SK-N-SH (cell line): ENCODE measurements around the gene STAB1. TPM values are rescaled to one million over a fixed set of nuclear protein-coding genes. Genes with fewer than 3 reads are reported as not detected.

Experiments
- CTCF ChIA-PET: fragments of 300-600, 350-600 bp; formaldehyde crosslinking; extraction: SDS; loops from one replicate; lab custom pipeline; 2021; lab: Yijun Ruan, JAX
- POLR2A ChIA-PET: fragments of 350-600 bp; sonication (Branson Sonifier 250); formaldehyde crosslinking; extraction: SDS; loops from one replicate; lab custom pipeline; 2020; ENCODE audit warnings: antibody characterized with exemption, inconsistent platforms; lab: Yijun Ruan, JAX
- DNase-seq: peaks from one replicate; pipeline ENCODE4 v3.0.0; 2012
- H2AFZ ChIP-seq: fragments of 200-600 bp; sonication (generic); 2 replicates; pipeline ENCODE4 v1.8.1; 2016; ENCODE audit warnings: antibody characterized with exemption, mild to moderate bottlenecking, low read depth
- H3F3A ChIP-seq: fragments of 200-600 bp; sonication (generic); replicated peaks from 2 replicates; pipeline ENCODE3; 2016; ENCODE audit warnings: antibody characterized with exemption, mild to moderate bottlenecking; ENCODE audit not compliant: insufficient read depth
- H3K27ac ChIP-seq, 2 experiments: fragments of 200-500 bp in 1 of 2; fragments of 200-600 bp in 1 of 2; sonication (Bioruptor generic) in 1 of 2; sonication (generic), shearing (Covaris generic) in 1 of 2; 2 replicates each; pipeline versions ENCODE4 v1.5.1 to v1.6.1; 2014 to 2016; ENCODE audit warnings: low read depth in 2 of 2, inconsistent platforms in 1 of 2, low read length in 1 of 2, mild to moderate bottlenecking in 1 of 2, mixed read lengths in 1 of 2
- H3K27me3 ChIP-seq: fragments of 200-600 bp; sonication (generic), shearing (Covaris generic); 2 replicates; pipeline ENCODE4 v1.6.1; 2016; ENCODE audit warnings: mixed run types; ENCODE audit not compliant: insufficient read depth
- H3K36me3 ChIP-seq, 2 experiments: fragments of 200-500 bp in 1 of 2; fragments of 200-600 bp in 1 of 2; sonication (Bioruptor generic) in 1 of 2; sonication (generic) in 1 of 2; replicated peaks in 1 of 2; 2 replicates each; pipeline versions ENCODE3 to v1.5.1; 2014 to 2016; ENCODE audit warnings: low read length in 1 of 2, mild to moderate bottlenecking in 1 of 2; ENCODE audit not compliant: insufficient read depth in 2 of 2, control insufficient read depth in 1 of 2
- H3K4me1 ChIP-seq, 2 experiments: fragments of 200-500 bp in 1 of 2; fragments of 200-600 bp in 1 of 2; sonication (Bioruptor generic) in 1 of 2; sonication (generic), shearing (Covaris generic) in 1 of 2; 2 replicates each; pipeline versions ENCODE4 v1.5.1 to v1.6.1; 2014 to 2016; ENCODE audit warnings: low read depth in 1 of 2, low read length in 1 of 2, mixed run types in 1 of 2; ENCODE audit not compliant: insufficient read depth in 2 of 2, control insufficient read depth in 1 of 2
- H3K4me2 ChIP-seq: fragments of 200-600 bp; sonication (generic), shearing (Covaris generic); 2 replicates; pipeline ENCODE4 v1.6.1; 2017; ENCODE audit warnings: mixed run types
- H3K4me3 ChIP-seq, 2 experiments: fragments of 200-500 bp in 1 of 2; fragments of 200-600 bp in 1 of 2; sonication (Bioruptor generic) in 1 of 2; sonication (generic), shearing (Covaris generic) in 1 of 2; 2 replicates each; pipeline versions ENCODE4 v1.5.1 to v1.8.1; 2014 to 2016; ENCODE audit warnings: low read depth in 2 of 2, inconsistent platforms in 1 of 2, low read length in 1 of 2, mild to moderate bottlenecking in 1 of 2, mixed read lengths in 1 of 2, moderate library complexity in 1 of 2
- H3K79me2 ChIP-seq: fragments of 200-600 bp; sonication (generic); 2 replicates; pipeline ENCODE4 v1.8.1; 2017; ENCODE audit warnings: mild to moderate bottlenecking; ENCODE audit not compliant: insufficient read depth
- H3K9ac ChIP-seq: fragments of 200-600 bp; sonication (generic); 2 replicates; pipeline ENCODE4 v1.6.1; 2017; ENCODE audit warnings: mixed run types
- H3K9me2 ChIP-seq: fragments of 200-600 bp; sonication (generic); 2 replicates; pipeline ENCODE4 v1.6.1; 2017; ENCODE audit warnings: mixed run types
- H3K9me3 ChIP-seq: fragments of 200-600 bp; sonication (generic); 2 replicates; pipeline ENCODE4 v1.6.1; 2017; ENCODE audit warnings: mixed run types, mild to moderate bottlenecking, moderate library complexity
- H4K20me1 ChIP-seq: fragments of 200-600 bp; sonication (generic); 2 replicates; pipeline ENCODE4 v1.6.1; 2017; ENCODE audit warnings: mild to moderate bottlenecking, mixed run types; ENCODE audit not compliant: insufficient read depth
- CHD2 ChIP-seq: fragments of 150-350 bp; IDR thresholded peaks from 2 replicates; pipeline ENCODE4 v1.6.1; 2018; ENCODE audit warnings: low read length; ENCODE audit not compliant: partially characterized antibody
- CTCF ChIP-seq: fragments of 200-600 bp; sonication (generic); IDR thresholded peaks from 2 replicates; pipeline ENCODE4 v1.6.1; 2017; ENCODE audit warnings: antibody characterized with exemption, mild to moderate bottlenecking, moderate library complexity
- EZH2phosphoT487 ChIP-seq: fragments of 200-600 bp; sonication (generic); IDR thresholded peaks from 2 replicates; pipeline ENCODE4 v1.6.1; 2017; ENCODE audit warnings: low read depth, mixed run types, mild to moderate bottlenecking, antibody characterized with exemption, moderate library complexity, borderline replicate concordance
- FOSL2 ChIP-seq: IDR thresholded peaks from 2 replicates; pipeline ENCODE4 v1.4.0; 2012; ENCODE audit warnings: low read depth, mild to moderate bottlenecking, moderate library complexity, borderline replicate concordance
- FOXM1 ChIP-seq: IDR thresholded peaks from 2 replicates; pipeline ENCODE4 v1.4.0; 2012; ENCODE audit warnings: low read depth, mild to moderate bottlenecking
- GABPA ChIP-seq: IDR thresholded peaks from 2 replicates; pipeline ENCODE4 v1.4.0; 2012; ENCODE audit warnings: low read depth, mild to moderate bottlenecking
- JUND ChIP-seq: IDR thresholded peaks from 2 replicates; pipeline ENCODE4 v1.4.0; 2012
- MAX ChIP-seq: IDR thresholded peaks from 2 replicates; pipeline ENCODE4 v1.4.0; 2012; ENCODE audit warnings: low read depth
- MXI1 ChIP-seq: IDR thresholded peaks from 2 replicates; pipeline ENCODE4 v1.6.1; 2012; ENCODE audit warnings: mild to moderate bottlenecking, low read depth, low read length, improper control_type of control experiment
- NRF1 ChIP-seq: IDR thresholded peaks from 2 replicates; pipeline ENCODE4 v1.6.1; 2012; ENCODE audit warnings: low read depth, mild to moderate bottlenecking, low read length
- POLR2AphosphoS5 ChIP-seq: IDR thresholded peaks from 2 replicates; pipeline ENCODE4 v1.6.1; 2012; ENCODE audit warnings: low read depth, low read length
- RAD21 ChIP-seq: IDR thresholded peaks from 2 replicates; pipeline ENCODE4 v1.6.1; 2012; ENCODE audit warnings: mild to moderate bottlenecking, low read length
- RFX5 ChIP-seq: IDR thresholded peaks from 2 replicates; pipeline ENCODE4 v1.6.1; 2012; ENCODE audit warnings: mild to moderate bottlenecking, improper control_type of control experiment, low read length
- RXRA ChIP-seq: IDR thresholded peaks from 2 replicates; pipeline ENCODE4 v1.4.0; 2012; ENCODE audit warnings: low read depth, mild to moderate bottlenecking, borderline replicate concordance
- SIN3A ChIP-seq: IDR thresholded peaks from 2 replicates; pipeline ENCODE4 v1.6.1; 2012; ENCODE audit warnings: low read depth, mild to moderate bottlenecking, low read length, moderate library complexity, borderline replicate concordance
- SMC3 ChIP-seq: IDR thresholded peaks from 2 replicates; pipeline ENCODE4 v1.6.1; 2012; ENCODE audit warnings: low read depth, low read length, improper control_type of control experiment
- TEAD4 ChIP-seq: IDR thresholded peaks from 2 replicates; pipeline ENCODE4 v1.4.0; 2012; ENCODE audit warnings: mild to moderate bottlenecking, borderline replicate concordance; ENCODE audit not compliant: insufficient read depth
- USF1 ChIP-seq: IDR thresholded peaks from 2 replicates; pipeline ENCODE4 v1.4.0; 2012; ENCODE audit warnings: low read depth, borderline replicate concordance
- USF2 ChIP-seq: fragments of 150-350 bp; IDR thresholded peaks from 2 replicates; pipeline ENCODE4 v1.6.1; 2017; ENCODE audit warnings: antibody characterized with exemption, low read length, low read depth, borderline replicate concordance
- YY1 ChIP-seq: IDR thresholded peaks from 2 replicates; pipeline ENCODE4 v1.4.0; 2012; ENCODE audit warnings: low read depth, mild to moderate bottlenecking
- WGBS: methylation state at CpG from one replicate; pipeline ENCODE4 v1.1.6; 2017; ENCODE audit warnings: low lambda C conversion rate; 5-methylcytosine and 5-hydroxymethylcytosine counted together
- polyA plus RNA-seq, 3 experiments: library from polyadenylated mRNA; depleted of rRNA; stranded (reverse); fragments of >200 nt; gene quantifications; 2 replicates each; pipeline ENCODE4 v1.2.3, GENCODE V29; 2012

Gene STAB1
- polyA plus RNA-seq, 1 of the 3 experiments (the other 2 are of a cell fraction), result 0.05 TPM

- Histone ChIP-seq H3K4me1 (peaks cover 0 to 6% of the 10 kb centered on the region in 2 experiments; a peak in 1 of 4 replicates), H3K36me3 (no peaks in the 10 kb centered on the region), H3K79me2 (no peaks in the 10 kb centered on the region), H2AFZ (no peak overlapping the region), H3K9me3 (no peaks in the 10 kb centered on the region), H3K27me3 (no peaks in the 10 kb centered on the region), H3K9me2 (no peaks in the 10 kb centered on the region), H3F3A (no peaks in the 10 kb centered on the region), H4K20me1 (no peaks in the 10 kb centered on the region), H3K4me2 (no peak overlapping the region), H3K27ac (no peak overlapping the region), H3K4me3 (no peak overlapping the region), H3K9ac (no peak overlapping the region)
- CTCF ChIA-PET, result interaction anchor here (0.5 to 16.5 kb wide), 24 partner anchors 10 to 449 kb away, joined by 3 to 578 read pairs (median 4); partner anchors contain the start of genes GLYCTK and PPM1M
- POLR2A ChIA-PET, result interaction anchor here (0.8 kb wide), 1 partner anchor 21 kb away, joined by 3 read pairs; no protein-coding TSS in a partner anchor
- WGBS, result 76% methylated on average over 11 of the region's 12 CpGs
- TF ChIP-seq NRF1, result no peak
- TF ChIP-seq MAX, result no peak
- TF ChIP-seq EZH2phosphoT487, result no peak
- TF ChIP-seq FOXM1, result no peak
- no peak for DNase-seq
Measured at GRCh38 chr3:52447512-52448355, 47.4 kb upstream of the STAB1 start.

GRCh38 chr3:52450489-52451236, 44.5 kb upstream of the STAB1 start:
- H3K9me3 ChIP-seq, result no peaks in the 10 kb centered on the region
- no peaks in the 10 kb centered on the region for H3K27me3 ChIP-seq
- 74% methylated on average over 6 of the region's 11 CpGs for WGBS
- H3F3A ChIP-seq, result no peaks in the 10 kb centered on the region
- H4K20me1 ChIP-seq, result no peaks in the 10 kb centered on the region
- no peaks in the 10 kb centered on the region for H3K36me3 ChIP-seq
- TF ChIP-seq RXRA (no peak), YY1 (no peak), RFX5 (no peak), SIN3A (no peak), NRF1 (no peak), CHD2 (no peak), SMC3 (no peak), FOSL2 (no peak), USF1 (no peak), GABPA (no peak), TEAD4 (no peak), CTCF (no peak), JUND (no peak), RAD21 (no peak), POLR2AphosphoS5 (no peak), MXI1 (no peak), USF2 (no peak), FOXM1 (no peak)
- POLR2A ChIA-PET, result no interaction called here
- no peak overlapping the region for H3K9ac ChIP-seq
- peak overlapping the region in 1 of 2 experiments; percentile 34; a peak in 1 of 4 replicates for H3K27ac ChIP-seq
- no peak for DNase-seq
- CTCF ChIA-PET, result interaction anchor here (1.3 to 16.5 kb wide), 3 partner anchors 8 to 25 kb away, joined by 4 to 578 read pairs (median 5); no protein-coding TSS in a partner anchor
- H3K4me2 ChIP-seq, result no peak overlapping the region
- no peak overlapping the region for H2AFZ ChIP-seq
- H3K4me3 ChIP-seq, result no peak overlapping the region
- peaks cover 5% of the 10 kb centered on the region; the same call in 1 of the 2 replicates for H3K79me2 ChIP-seq
- H3K9me2 ChIP-seq, result no peaks in the 10 kb centered on the region
- peaks cover 0 to 15% of the 10 kb centered on the region in 2 experiments; a peak in 1 of 4 replicates for H3K4me1 ChIP-seq
